H9 (cell line): ENCODE measurements around the gene PAMR1. TPM values are rescaled to one million over a fixed set of nuclear protein-coding genes. Genes with fewer than 3 reads are reported as not detected.

ENCODE experiments used
- DNase-seq: peaks from one replicate; pipeline ENCODE4 v3.0.0-alpha.2; 2017
- H2AFZ ChIP-seq: one replicate; pipeline ENCODE4 v1.6.1; 2013; ENCODE audit warnings: mild to moderate bottlenecking, low read length, control low read depth, moderate library complexity
- H2AK5ac ChIP-seq: 2 replicates; pipeline ENCODE4 v1.6.1; 2013; ENCODE audit warnings: low read length, control low read depth, mixed read lengths; ENCODE audit not compliant: insufficient read length
- H2BK120ac ChIP-seq: one replicate; pipeline ENCODE4 v1.6.1; 2013; ENCODE audit warnings: low read depth, mild to moderate bottlenecking, low read length, control low read depth, inconsistent platforms; ENCODE audit not compliant: poor library complexity, severe bottlenecking
- H2BK12ac ChIP-seq: 2 replicates; pipeline ENCODE4 v1.6.1; 2013; ENCODE audit warnings: low read length, control low read depth, mixed read lengths, low read depth; ENCODE audit not compliant: insufficient read length
- H2BK15ac ChIP-seq: 2 replicates; pipeline ENCODE4 v1.6.1; 2013; ENCODE audit warnings: low read depth, low read length, control low read depth
- H2BK20ac ChIP-seq: one replicate; pipeline ENCODE4 v1.6.1; 2013; ENCODE audit warnings: low read depth, mild to moderate bottlenecking, low read length, control low read depth, inconsistent platforms; ENCODE audit not compliant: poor library complexity, severe bottlenecking
- H2BK5ac ChIP-seq: 2 replicates; pipeline ENCODE4 v1.6.1; 2013; ENCODE audit warnings: low read length, control low read depth, mixed read lengths; ENCODE audit not compliant: insufficient read length
- H3K14ac ChIP-seq: 2 replicates; pipeline ENCODE4 v1.6.1; 2013; ENCODE audit warnings: low read length, control low read depth; ENCODE audit not compliant: insufficient read depth
- H3K18ac ChIP-seq: 2 replicates; pipeline ENCODE4 v1.6.1; 2013; ENCODE audit warnings: low read depth, mild to moderate bottlenecking, mixed read lengths, low read length, control low read depth; ENCODE audit not compliant: insufficient read length
- H3K23ac ChIP-seq: 2 replicates; pipeline ENCODE4 v1.6.1; 2013; ENCODE audit warnings: low read length, control low read depth, mixed read lengths, low read depth; ENCODE audit not compliant: insufficient read length
- H3K23me2 ChIP-seq: 2 replicates; pipeline ENCODE4 v1.6.1; 2013; ENCODE audit warnings: low read depth, mild to moderate bottlenecking, mixed read lengths, low read length, control low read depth; ENCODE audit not compliant: insufficient read length, poor library complexity, severe bottlenecking
- H3K27ac ChIP-seq: 2 replicates; pipeline ENCODE4 v1.5.1; 2013; ENCODE audit warnings: low read length, control low read depth, mixed read lengths, low read depth; ENCODE audit not compliant: insufficient read length
- H3K27me3 ChIP-seq: 2 replicates; pipeline ENCODE4 v1.6.1; 2013; ENCODE audit warnings: low read length, control low read depth, inconsistent platforms; ENCODE audit not compliant: insufficient read depth
- H3K4ac ChIP-seq: 2 replicates; pipeline ENCODE4 v1.6.1; 2013; ENCODE audit warnings: low read depth, mild to moderate bottlenecking, control low read depth, inconsistent platforms, low read length, moderate library complexity
- H3K4me1 ChIP-seq: 2 replicates; pipeline ENCODE4 v1.6.1; 2013; ENCODE audit warnings: low read length, control low read depth, inconsistent platforms; ENCODE audit not compliant: insufficient read depth
- H3K4me2 ChIP-seq: 2 replicates; pipeline ENCODE4 v1.6.1; 2013; ENCODE audit warnings: low read length, control low read depth, mixed read lengths; ENCODE audit not compliant: insufficient read length, insufficient read depth
- H3K56ac ChIP-seq: 2 replicates; pipeline ENCODE4 v1.6.1; 2013; ENCODE audit warnings: low read depth, mild to moderate bottlenecking, mixed read lengths, low read length, control low read depth; ENCODE audit not compliant: insufficient read length
- H3K79me1 ChIP-seq: 2 replicates; pipeline ENCODE4 v1.6.1; 2013; ENCODE audit warnings: low read depth, mild to moderate bottlenecking, moderate library complexity, low read length, control low read depth, inconsistent platforms; ENCODE audit not compliant: insufficient read depth, poor library complexity, severe bottlenecking
- H3K79me2 ChIP-seq: 2 replicates; pipeline ENCODE4 v1.6.1; 2013; ENCODE audit warnings: low read length, control low read depth, inconsistent platforms; ENCODE audit not compliant: insufficient read depth
- H3K9ac ChIP-seq: 2 replicates; pipeline ENCODE4 v1.6.1; 2013; ENCODE audit warnings: low read length, control low read depth, mixed read lengths; ENCODE audit not compliant: insufficient read length; ENCODE audit errors: extremely low read depth
- H3K9me3 ChIP-seq: one replicate; pipeline ENCODE4 v1.6.1; 2013; ENCODE audit warnings: low read depth, low read length, inconsistent platforms; ENCODE audit not compliant: control insufficient read depth
- H3T11ph ChIP-seq: one replicate; pipeline ENCODE4 v1.6.1; 2013; ENCODE audit warnings: mild to moderate bottlenecking, low read length, control low read depth, inconsistent platforms
- H4K20me1 ChIP-seq: one replicate; pipeline ENCODE4 v1.6.1; 2013; ENCODE audit not compliant: control insufficient read depth, insufficient read length, insufficient read depth
- H4K5ac ChIP-seq: 2 replicates; pipeline ENCODE4 v1.6.1; 2013; ENCODE audit warnings: low read depth, mild to moderate bottlenecking, mixed read lengths, low read length, control low read depth; ENCODE audit not compliant: insufficient read length
- H4K8ac ChIP-seq: replicated peaks from 2 replicates; pipeline ENCODE4 v1.6.1; 2013; ENCODE audit warnings: low read length, control low read depth, mixed read lengths, low read depth; ENCODE audit not compliant: insufficient read length
- H4K91ac ChIP-seq: 2 replicates; pipeline ENCODE4 v1.6.1; 2013; ENCODE audit warnings: low read depth, mild to moderate bottlenecking, moderate library complexity, mixed read lengths, low read length, control low read depth; ENCODE audit not compliant: insufficient read length
- H3K27ac Mint-ChIP-seq, 3 experiments: 2 replicates in 2 of 3; 3 replicates in 1 of 3; pipeline ENCODE4 v1.8.0; 2020 to 2021; ENCODE audit warnings: mixed read lengths in 3 of 3, mild to moderate bottlenecking in 1 of 3, moderate library complexity in 1 of 3
- H3K27me3 Mint-ChIP-seq: 2 replicates; pipeline ENCODE4 v1.8.0; 2021; ENCODE audit warnings: low read depth, mild to moderate bottlenecking, moderate library complexity, mixed read lengths
- H3K36me3 Mint-ChIP-seq, 3 experiments: 2 replicates in 2 of 3; 3 replicates in 1 of 3; pipeline ENCODE4 v1.8.0; 2020 to 2021; ENCODE audit warnings: low read depth in 3 of 3, mixed read lengths in 3 of 3; ENCODE audit not compliant: insufficient read depth in 1 of 3
- H3K4me1 Mint-ChIP-seq, 2 experiments: 2 replicates each; pipeline ENCODE4 v1.8.0; 2020; ENCODE audit warnings: mixed read lengths in 2 of 2
- H3K4me3 Mint-ChIP-seq, 2 experiments: 2 replicates in 1 of 2; 3 replicates in 1 of 2; pipeline ENCODE4 v1.8.0; 2020 to 2021; ENCODE audit warnings: mild to moderate bottlenecking in 2 of 2, mixed read lengths in 2 of 2, moderate library complexity in 1 of 2
- H3K9me3 Mint-ChIP-seq, 2 experiments: 2 replicates in 1 of 2; 3 replicates in 1 of 2; pipeline ENCODE4 v1.8.0; 2020; ENCODE audit warnings: mild to moderate bottlenecking in 2 of 2, mixed read lengths in 2 of 2, moderate library complexity in 1 of 2
- WGBS: extraction: QIAGEN DNeasy Blood & Tissue Kit; methylation state at CpG from one replicate; pipeline ENCODE4 v1.1.7; 2013; ENCODE audit warnings: missing lambda C conversion rate, low lambda C conversion rate, mixed read lengths; ENCODE audit not compliant: insufficient read length; ENCODE audit errors: extremely low coverage; 5-methylcytosine and 5-hydroxymethylcytosine counted together
- total RNA-seq: library from RNA; stranded (reverse); gene quantifications from 2 replicates; pipeline ENCODE4 v1.2.1, GENCODE V29; 2021
- TF ChIP-seq, protein P1 (sequence below): fragments of 200-600 bp; sonication (generic); conservative IDR thresholded peaks from 3 replicates; pipeline ENCODE4 v1.8.0; 2021; ENCODE audit warnings: antibody characterized with exemption, mild to moderate bottlenecking

The PAMR1 gene
- total RNA-seq, 1 experiment from 2014 or later, result 2.4 TPM

DNA sequence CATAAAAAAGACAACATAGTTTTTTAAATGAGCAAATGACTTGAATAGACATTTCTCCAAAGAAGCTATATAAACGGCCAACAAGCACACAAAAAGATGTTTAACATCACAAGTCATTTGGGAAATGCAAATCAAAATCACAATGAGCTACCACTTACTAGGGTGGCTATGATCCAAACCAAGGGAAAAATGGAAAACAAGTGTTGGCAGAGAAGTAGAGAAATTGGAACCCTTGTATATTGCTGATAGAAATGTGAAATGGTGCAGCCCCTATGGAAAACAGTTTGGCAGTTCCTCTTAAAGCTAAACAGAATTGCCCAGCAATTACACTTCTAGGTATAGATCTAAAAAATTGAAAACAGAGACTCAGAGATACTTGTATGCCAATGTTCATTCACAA, 29.0 kb downstream of the PAMR1 start:
- Mint-ChIP-seq H3K27me3 (peaks cover 1% of the 10 kb centered on the region), H3K36me3 (no peaks in the 10 kb centered on the region; a peak in 1 of 7 replicates), H3K4me1 (peaks cover 6 to 10% of the 10 kb centered on the region in 2 experiments), H3K27ac (no peak overlapping the region), H3K9me3 (no peaks in the 10 kb centered on the region), H3K4me3 (no peak overlapping the region)
- Histone ChIP-seq H3K23me2 (no peaks in the 10 kb centered on the region), H4K20me1 (no peaks in the 10 kb centered on the region), H3T11ph (no peak overlapping the region), H2AK5ac (no peak overlapping the region), H2BK12ac (no peak overlapping the region), H3K4me2 (no peak overlapping the region), H3K27me3 (no peaks in the 10 kb centered on the region), H3K9me3 (no peaks in the 10 kb centered on the region), H4K5ac (no peak overlapping the region), H3K4me1 (no peaks in the 10 kb centered on the region), H3K14ac (no peak overlapping the region), H3K56ac (no peak overlapping the region), H3K79me1 (no peaks in the 10 kb centered on the region), H3K23ac (no peak overlapping the region), H3K79me2 (no peaks in the 10 kb centered on the region), H4K91ac (no peak overlapping the region), H2BK15ac (no peak overlapping the region), H2BK20ac (no peak overlapping the region), H3K9ac (no peak overlapping the region), H2BK5ac (no peak overlapping the region), H4K8ac (no peak overlapping the region), H3K27ac (no peak overlapping the region), H2BK120ac (no peak overlapping the region), H3K18ac (no peak overlapping the region), H3K4ac (no peak overlapping the region), H2AFZ (no peak overlapping the region)
- no CpG with 5 or more reads among the region's 1 CpG for WGBS
- no peak for DNase-seq
- TF ChIP-seq, protein P1, sequence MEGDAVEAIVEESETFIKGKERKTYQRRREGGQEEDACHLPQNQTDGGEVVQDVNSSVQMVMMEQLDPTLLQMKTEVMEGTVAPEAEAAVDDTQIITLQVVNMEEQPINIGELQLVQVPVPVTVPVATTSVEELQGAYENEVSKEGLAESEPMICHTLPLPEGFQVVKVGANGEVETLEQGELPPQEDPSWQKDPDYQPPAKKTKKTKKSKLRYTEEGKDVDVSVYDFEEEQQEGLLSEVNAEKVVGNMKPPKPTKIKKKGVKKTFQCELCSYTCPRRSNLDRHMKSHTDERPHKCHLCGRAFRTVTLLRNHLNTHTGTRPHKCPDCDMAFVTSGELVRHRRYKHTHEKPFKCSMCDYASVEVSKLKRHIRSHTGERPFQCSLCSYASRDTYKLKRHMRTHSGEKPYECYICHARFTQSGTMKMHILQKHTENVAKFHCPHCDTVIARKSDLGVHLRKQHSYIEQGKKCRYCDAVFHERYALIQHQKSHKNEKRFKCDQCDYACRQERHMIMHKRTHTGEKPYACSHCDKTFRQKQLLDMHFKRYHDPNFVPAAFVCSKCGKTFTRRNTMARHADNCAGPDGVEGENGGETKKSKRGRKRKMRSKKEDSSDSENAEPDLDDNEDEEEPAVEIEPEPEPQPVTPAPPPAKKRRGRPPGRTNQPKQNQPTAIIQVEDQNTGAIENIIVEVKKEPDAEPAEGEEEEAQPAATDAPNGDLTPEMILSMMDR, result no peak
